IMR-90 (cell line): ENCODE results near the gene SLC39A11. TPM values are rescaled to one million over a fixed set of nuclear protein-coding genes. Genes with fewer than 3 reads are reported as not detected.

Experiments
- ATAC-seq: fragments of 200-7000 bp; cut with Tn5 transposase; 2 replicates; pipeline ENCODE4 v1.9.1; 2020; ENCODE audit warnings: low read depth, mild to moderate bottlenecking, moderate library complexity
- BruUV-seq: library from RNA; stranded (reverse); fragments of 400-500 nt; replicated peaks from 2 replicates; lab custom pipeline; 2021; lab: Mats Ljungman, UMichigan
- CTCF ChIA-PET: fragments of 300-600 bp; formaldehyde crosslinking; extraction: SDS; loops from one replicate; lab custom pipeline; 2021; ENCODE audit warnings: antibody characterized with exemption; lab: Yijun Ruan, JAX
- POLR2A ChIA-PET: fragments of 300-600 bp; sonication (Branson Sonifier 250); formaldehyde crosslinking; loops from one replicate; lab custom pipeline; 2022; ENCODE audit warnings: antibody characterized with exemption; ENCODE audit not compliant: unreplicated experiment; lab: Charles Lee
- DNase-seq: peaks from one replicate; pipeline ENCODE4 v3.0.0; 2013
- H2AFZ ChIP-seq: replicated peaks from 2 replicates; pipeline ENCODE3; 2013; ENCODE audit warnings: low read length, mild to moderate bottlenecking; ENCODE audit not compliant: poor library complexity
- H2AK5ac ChIP-seq: 2 replicates; pipeline ENCODE4 v1.6.1; 2013; ENCODE audit warnings: low read depth, low read length, inconsistent platforms
- H2AK9ac ChIP-seq: replicated peaks from 2 replicates; pipeline ENCODE3; 2013; ENCODE audit warnings: mild to moderate bottlenecking, low read depth, low read length, moderate library complexity; ENCODE audit not compliant: poor library complexity
- H2BK120ac ChIP-seq: 2 replicates; pipeline ENCODE4 v1.6.1; 2013; ENCODE audit warnings: low read depth, low read length, inconsistent platforms
- H2BK15ac ChIP-seq: 3 replicates; pipeline ENCODE4 v1.6.1; 2013; ENCODE audit warnings: low read depth, low read length, inconsistent platforms
- H2BK20ac ChIP-seq: 2 replicates; pipeline ENCODE4 v1.6.1; 2013; ENCODE audit warnings: low read depth, mild to moderate bottlenecking, inconsistent platforms, low read length, moderate library complexity
- H2BK5ac ChIP-seq: 2 replicates; pipeline ENCODE4 v1.6.1; 2013; ENCODE audit warnings: mild to moderate bottlenecking, low read depth, low read length, inconsistent platforms; ENCODE audit not compliant: poor library complexity, severe bottlenecking
- H3K14ac ChIP-seq: replicated peaks from 2 replicates; pipeline ENCODE4 v1.6.1; 2013; ENCODE audit warnings: low read depth, low read length, inconsistent platforms
- H3K18ac ChIP-seq: 2 replicates; pipeline ENCODE4 v1.6.1; 2013; ENCODE audit warnings: low read depth, low read length, control low read depth
- H3K23ac ChIP-seq: 2 replicates; pipeline ENCODE4 v1.6.1; 2013; ENCODE audit warnings: low read depth, low read length, inconsistent platforms
- H3K27ac ChIP-seq: 2 replicates; pipeline ENCODE4 v1.5.1; 2013; ENCODE audit warnings: mild to moderate bottlenecking, control low read depth, low read length; ENCODE audit not compliant: insufficient read depth
- H3K27me3 ChIP-seq: 2 replicates; pipeline ENCODE4 v1.6.1; 2013; ENCODE audit warnings: low read length; ENCODE audit not compliant: control insufficient read depth, insufficient read depth
- H3K36me3 ChIP-seq: 2 replicates; pipeline ENCODE4 v1.6.1; 2013; ENCODE audit warnings: low read length, mixed read lengths; ENCODE audit not compliant: control insufficient read depth, insufficient read depth
- H3K4ac ChIP-seq: 2 replicates; pipeline ENCODE4 v1.6.1; 2013; ENCODE audit warnings: low read depth, low read length, inconsistent platforms
- H3K4me1 ChIP-seq: 2 replicates; pipeline ENCODE4 v1.6.1; 2013; ENCODE audit warnings: low read length, mixed read lengths; ENCODE audit not compliant: control insufficient read depth, insufficient read depth
- H3K4me2 ChIP-seq: 2 replicates; pipeline ENCODE4 v1.6.1; 2013; ENCODE audit warnings: low read depth, mild to moderate bottlenecking, control low read depth, low read length, moderate library complexity
- H3K4me3 ChIP-seq: 2 replicates; pipeline ENCODE4 v1.5.1; 2013; ENCODE audit warnings: low read depth, mild to moderate bottlenecking, control low read depth, low read length, moderate library complexity; ENCODE audit not compliant: insufficient read depth
- H3K56ac ChIP-seq: 2 replicates; pipeline ENCODE4 v1.6.1; 2013; ENCODE audit warnings: low read length, inconsistent platforms; ENCODE audit not compliant: insufficient read depth; ENCODE audit errors: extremely low read depth
- H3K79me1 ChIP-seq, 2 experiments: 2 replicates each; pipeline ENCODE4 v1.6.1; 2013; ENCODE audit warnings: low read length in 2 of 2, inconsistent platforms in 1 of 2, low read depth in 1 of 2
- H3K9ac ChIP-seq: 2 replicates; pipeline ENCODE4 v1.6.1; 2013; ENCODE audit warnings: low read depth, low read length, control low read depth
- H3K9me1 ChIP-seq: 2 replicates; pipeline ENCODE4 v1.6.1; 2013; ENCODE audit warnings: low read length, inconsistent platforms; ENCODE audit not compliant: insufficient read depth
- H3K9me3 ChIP-seq: 2 replicates; pipeline ENCODE4 v1.6.1; 2013; ENCODE audit warnings: low read length; ENCODE audit not compliant: control insufficient read depth, insufficient read depth
- H4K20me1 ChIP-seq: 2 replicates; pipeline ENCODE4 v1.6.1; 2013; ENCODE audit warnings: low read length, inconsistent platforms; ENCODE audit not compliant: insufficient read depth
- H4K5ac ChIP-seq: 2 replicates; pipeline ENCODE4 v1.6.1; 2013; ENCODE audit warnings: mild to moderate bottlenecking, low read depth, low read length, control low read depth
- H4K8ac ChIP-seq, 2 experiments: 2 replicates each; pipeline ENCODE4 v1.6.1; 2013; ENCODE audit warnings: low read depth in 2 of 2, low read length in 2 of 2, control low read depth in 1 of 2, inconsistent platforms in 1 of 2
- H4K91ac ChIP-seq: 2 replicates; pipeline ENCODE4 v1.6.1; 2013; ENCODE audit warnings: low read depth, low read length, inconsistent platforms; ENCODE audit not compliant: insufficient read depth
- BHLHE40 ChIP-seq: fragments of 150-350 bp; IDR thresholded peaks from 2 replicates; pipeline ENCODE4 v1.6.1; 2016; ENCODE audit warnings: mild to moderate bottlenecking, low read depth, low read length
- CEBPB ChIP-seq: IDR thresholded peaks from 2 replicates; pipeline ENCODE4 v1.6.1; 2012; ENCODE audit warnings: low read depth, low read length, improper control_type of control experiment
- CTCF ChIP-seq: conservative IDR thresholded peaks from 2 replicates; pipeline ENCODE4 v1.5.1; 2012; ENCODE audit warnings: mild to moderate bottlenecking, low read depth, low read length, improper control_type of control experiment
- FOS ChIP-seq: fragments of 150-350 bp; IDR thresholded peaks from 2 replicates; pipeline ENCODE4 v1.6.1; 2016; ENCODE audit warnings: low read depth, low read length
- MAFK ChIP-seq: IDR thresholded peaks from 2 replicates; pipeline ENCODE4 v1.6.1; 2012; ENCODE audit warnings: low read depth, low read length, improper control_type of control experiment
- MAZ ChIP-seq: IDR thresholded peaks from 2 replicates; pipeline ENCODE4 v1.6.1; 2012; ENCODE audit warnings: low read depth, mild to moderate bottlenecking, low read length, improper control_type of control experiment, moderate library complexity, borderline replicate concordance
- MXI1 ChIP-seq: IDR thresholded peaks from 2 replicates; pipeline ENCODE4 v1.6.1; 2012; ENCODE audit warnings: low read depth, mild to moderate bottlenecking, low read length, moderate library complexity, borderline replicate concordance
- POLR2A ChIP-seq: IDR thresholded peaks from 2 replicates; pipeline ENCODE4 v1.6.1; 2012; ENCODE audit warnings: mild to moderate bottlenecking, low read depth, low read length
- RCOR1 ChIP-seq: IDR thresholded peaks from 2 replicates; pipeline ENCODE4 v1.6.1; 2012; ENCODE audit warnings: mild to moderate bottlenecking, low read length, improper control_type of control experiment; ENCODE audit not compliant: insufficient replicate concordance
- SMC3 ChIP-seq: fragments of 150-350 bp; IDR thresholded peaks from 2 replicates; pipeline ENCODE4 v1.6.1; 2016; ENCODE audit warnings: low read depth, mild to moderate bottlenecking, antibody characterized with exemption, low read length, moderate library complexity
- USF2 ChIP-seq: fragments of 150-350 bp; IDR thresholded peaks from 2 replicates; pipeline ENCODE4 v1.6.1; 2017; ENCODE audit warnings: mild to moderate bottlenecking, antibody characterized with exemption, low read length, low read depth
- WGBS, 2 experiments: methylation state at CpG; one replicate each; pipeline versions ENCODE4 v1.1.5 to v1.1.7; 2013; ENCODE audit warnings: missing lambda C conversion rate in 2 of 2; ENCODE audit not compliant: insufficient read length in 1 of 2; ENCODE audit errors: extremely low coverage in 2 of 2; 5-methylcytosine and 5-hydroxymethylcytosine counted together
- dilution Hi-C: fragments of 300-500 bp; cut with HindIII; formaldehyde crosslinking; loops from one replicate; pipeline ENCODE4 v1.14.3; 2018; ENCODE audit warnings: low sequenced_read_pairs; ENCODE audit not compliant: unreplicated experiment
- in situ Hi-C: fragments of 300-500 bp; cut with MboI; formaldehyde crosslinking; loops from 3 replicates; pipeline ENCODE4 v1.14.3; 2019; ENCODE audit warnings: low sequenced_read_pairs, inconsistent platforms, mixed read lengths
- intact Hi-C: fragments of 100-400 bp; cut with micrococcal nuclease; formaldehyde crosslinking; loops from 2 replicates; pipeline ENCODE4 v1.10.0; 2022
- polyA plus RNA-seq, 3 experiments: library from polyadenylated mRNA; depleted of rRNA; stranded (reverse); fragments of >200 nt; gene quantifications; 2 replicates each; pipeline ENCODE4 v1.2.3, GENCODE V29; 2012; ENCODE audit warnings: low replicate concordance in 1 of 3
- total RNA-seq: library from RNA; depleted of rRNA; stranded (reverse); fragments of >200 nt; gene quantifications from 2 replicates; pipeline ENCODE4 v1.2.3, GENCODE V29; 2012

The SLC39A11 gene
- total and polyA plus RNA-seq, 2 of the 4 experiments (the other 2 are of a cell fraction): 8.8 to 14.3 TPM

GRCh38 chr17:72988451-72988850, 104.0 kb downstream of the SLC39A11 start:
- Histone ChIP-seq H2BK15ac (no peak overlapping the region; the same call in 2 of the 3 replicates), H3K36me3 (no peaks in the 10 kb centered on the region), H2BK20ac (no peak overlapping the region), H2AK5ac (no peak overlapping the region), H3K4me3 (no peak overlapping the region), H4K5ac (no peak overlapping the region; the same call in 1 of the 2 replicates), H2AFZ (no peak overlapping the region), H4K8ac (no peak overlapping the region), H3K27ac (no peak overlapping the region), H4K20me1 (no peaks in the 10 kb centered on the region), H2BK120ac (no peak overlapping the region), H3K23ac (no peak overlapping the region), H3K4me1 (peaks cover 15% of the 10 kb centered on the region), H2AK9ac (no peak overlapping the region), H3K79me1 (peaks cover 0 to 9% of the 10 kb centered on the region in 2 experiments; a peak in 2 of 4 replicates), H2BK5ac (no peak overlapping the region), H3K9me1 (peaks cover 4% of the 10 kb centered on the region), H3K56ac (no peak overlapping the region), H4K91ac (no peak overlapping the region), H3K4ac (no peak overlapping the region), H3K9me3 (no peaks in the 10 kb centered on the region), H3K18ac (no peak overlapping the region), H3K14ac (no peak overlapping the region), H3K4me2 (no peak overlapping the region), H3K9ac (no peak overlapping the region), H3K27me3 (no peaks in the 10 kb centered on the region)
- no peak for ATAC-seq
- POLR2A ChIA-PET: no interaction called here
- no peak for DNase-seq
- TF ChIP-seq SMC3 (no peak), CTCF (no peak), MAFK (no peak), MXI1 (no peak), FOS (no peak), BHLHE40 (no peak), MAZ (no peak), USF2 (no peak), RCOR1 (no peak), CEBPB (no peak), POLR2A (no peak)
- intact Hi-C loops (loop anchor here (5.0 kb wide), 2 partner anchors 79 to 426 kb away; no protein-coding TSS in a partner anchor), in situ Hi-C loops (loop anchor here (5.0 to 25.0 kb wide), 3 partner anchors 169 to 426 kb away; no protein-coding TSS in a partner anchor), dilution Hi-C loops (no loop called here)
- no TSS peak for BruUV-seq
- WGBS, 2 experiments: no CpG with 5 or more reads among the region's 5 CpGs
- CTCF ChIA-PET: no interaction called here
